ENCODE results near the gene PACSIN2. TPM values are rescaled to one million over a fixed set of nuclear protein-coding genes. Genes with fewer than 3 reads are reported as not detected.

Gene PACSIN2
- total and polyA plus RNA-seq, 2 experiments from 2014 or later = 23.5 to 57.3 TPM

- H3K9me2 ChIP-seq (ENCODE audit: insufficient read depth) = no peaks in the 10 kb centered on the region
- Mint-ChIP-seq H3K36me3 (ENCODE audit: low read depth) (peaks cover 20% of the 10 kb centered on the region), H3K27ac (0 out of 2 replicates have a peak overlapping the region, but pooled peaks have one; percentile 11), H3K9me3 (no peaks in the 10 kb centered on the region), H3K4me3 (no peak overlapping the region), H3K27me3 (ENCODE audit: insufficient read depth, low read depth, poor library complexity) (peaks cover 3% of the 10 kb centered on the region), H3K4me1 (no peaks in the 10 kb centered on the region)
- H3F3A ChIP-seq (replicated peaks; ENCODE audit: low read depth) = no peaks in the 10 kb centered on the region
- H3K4me3 ChIP-seq = no peak overlapping the region
- peaks cover 8% of the 10 kb centered on the region; the same call in 1 of the 2 replicates for H3K36me3 ChIP-seq (ENCODE audit: insufficient read depth)
- no peak overlapping the region for H3K27ac ChIP-seq (ENCODE audit: low read depth)
- no peak for ATAC-seq
- H3K4me2 ChIP-seq = no peak overlapping the region
- no peaks in the 10 kb centered on the region; the same call in 1 of the 2 replicates for H4K20me1 ChIP-seq (replicated peaks; ENCODE audit: insufficient read depth)
- H3K79me2 ChIP-seq (replicated peaks; ENCODE audit: insufficient read depth) = no peaks in the 10 kb centered on the region
- DNase-seq (ENCODE audit: low spot score) = no peak
- no peaks in the 10 kb centered on the region for H3K4me1 ChIP-seq (ENCODE audit: insufficient read depth)
- TF ChIP-seq JUNB (IDR thresholded peaks at IDR 0.05; ENCODE audit: unreplicated experiment) (no peak), ZNF331 (CRISPR knock-in tag; IDR thresholded peaks at IDR 0.05; ENCODE audit: low read depth) (no peak)
- H3K27me3 ChIP-seq (ENCODE audit: insufficient read depth) = no peaks in the 10 kb centered on the region
- no peak overlapping the region for H2AFZ ChIP-seq
These were observed 142.1 kb downstream of the PACSIN2 start for GRCh38 chr22:42872821-42873220.

- Mint-ChIP-seq H3K4me1 (peaks cover 3% of the 10 kb centered on the region; the same call in 1 of the 3 replicates), H3K27ac (no peak overlapping the region), H3K36me3 (ENCODE audit: low read depth) (peaks cover 15% of the 10 kb centered on the region), H3K27me3 (ENCODE audit: insufficient read depth, low read depth, poor library complexity) (peaks cover 11% of the 10 kb centered on the region), H3K4me3 (no peak overlapping the region), H3K9me3 (no peaks in the 10 kb centered on the region)
- no peaks in the 10 kb centered on the region for H3F3A ChIP-seq (replicated peaks; ENCODE audit: low read depth)
- no peak overlapping the region for H3K4me3 ChIP-seq
- H3K27ac ChIP-seq (ENCODE audit: low read depth) = no peak overlapping the region
- H3K36me3 ChIP-seq (ENCODE audit: insufficient read depth) = peaks cover 8% of the 10 kb centered on the region; the same call in 1 of the 2 replicates
- H3K27me3 ChIP-seq (ENCODE audit: insufficient read depth) = no peaks in the 10 kb centered on the region
- H3K4me2 ChIP-seq = no peak overlapping the region
- no peaks in the 10 kb centered on the region for H3K4me1 ChIP-seq (ENCODE audit: insufficient read depth)
- H3K79me2 ChIP-seq (replicated peaks; ENCODE audit: insufficient read depth) = no peaks in the 10 kb centered on the region
- no peak for DNase-seq (ENCODE audit: low spot score)
- no peak overlapping the region for H2AFZ ChIP-seq
- ATAC-seq = no peak
- H3K9me2 ChIP-seq (ENCODE audit: insufficient read depth) = no peaks in the 10 kb centered on the region
- H4K20me1 ChIP-seq (replicated peaks; ENCODE audit: insufficient read depth) = no peaks in the 10 kb centered on the region; the same call in 1 of the 2 replicates
- TF ChIP-seq ETS1 (IDR thresholded peaks at IDR 0.05) (no peak), REST (IDR thresholded peaks at IDR 0.05; ENCODE audit: unreplicated experiment) (no peak), NANOG (IDR thresholded peaks at IDR 0.05; ENCODE audit: borderline replicate concordance) (no peak), CTCF (conservative IDR thresholded peaks at IDR 0.05; ENCODE audit: low read depth in 2 of 2) (no peak), POLR2AphosphoS5 (IDR thresholded peaks at IDR 0.05; ENCODE audit: low read depth) (no peak), STAT1 (IDR thresholded peaks at IDR 0.05; ENCODE audit: unreplicated experiment) (no peak), ZNF331 (CRISPR knock-in tag; IDR thresholded peaks at IDR 0.05; ENCODE audit: low read depth) (no peak)
These were observed 143.6 kb downstream of the PACSIN2 start for GRCh38 chr22:42871146-42872050.

Data from GM23338 (cell line).